Bronchial smooth muscle cell (primary cell): Measurements from ENCODE around the gene BTBD16. TPM values are rescaled to one million over a fixed set of nuclear protein-coding genes. Genes with fewer than 3 reads are reported as not detected.

ENCODE experiments used
- total RNA-seq: library from RNA; depleted of rRNA; stranded (reverse); fragments of >200 nt; gene quantifications from 2 replicates; pipeline ENCODE4 v1.2.1, GENCODE V29; 2014

The BTBD16 gene
- 0.16 TPM in 1 of 2 replicates, not detected in the other for total RNA-seq

GRCh38 chr10:122271076-122271475 lies at the start of gene BTBD16:
TSS of gene BTBD16 (plus strand) at chr10:122271296. CDS start at chr10:122275082, 3,786 bp downstream.

GRCh38 chr10:122374237-122374858 lies 103.3 kb downstream of the BTBD16 start, which contains the start of gene PLEKHA1:
TSS of gene PLEKHA1 (plus strand) at chr10:122374708. CDS start at chr10:122393201, 18,493 bp downstream.

Other genes with a start within 250 kb of the BTBD16 start
- gene PLEKHA1, start 103.4 kb downstream of the BTBD16 start, total RNA-seq: 8.8 and 9.0 TPM in 2 replicates
- gene ARMS2, start 183.4 kb downstream of the BTBD16 start, total RNA-seq: not detected in 2 replicates
- gene HTRA1, start 190.3 kb downstream of the BTBD16 start, total RNA-seq: 88.8 and 155 TPM in 2 replicates